GM12875 (cell line): ENCODE results near the gene PKIG.

Source experiments
- H3K4me3 ChIP-seq: one replicate; pipeline ENCODE4 v1.5.1; 2011; ENCODE audit warnings: low read depth, low read length, control low read depth
- TF ChIP-seq, protein P1 (sequence below): IDR thresholded peaks from 2 replicates; pipeline ENCODE4 v1.5.1; 2011; ENCODE audit warnings: low read depth, mild to moderate bottlenecking, control low read depth, inconsistent platforms, low read length, moderate library complexity, borderline replicate concordance; ENCODE audit not compliant: insufficient read depth

The PKIG gene

DNA sequence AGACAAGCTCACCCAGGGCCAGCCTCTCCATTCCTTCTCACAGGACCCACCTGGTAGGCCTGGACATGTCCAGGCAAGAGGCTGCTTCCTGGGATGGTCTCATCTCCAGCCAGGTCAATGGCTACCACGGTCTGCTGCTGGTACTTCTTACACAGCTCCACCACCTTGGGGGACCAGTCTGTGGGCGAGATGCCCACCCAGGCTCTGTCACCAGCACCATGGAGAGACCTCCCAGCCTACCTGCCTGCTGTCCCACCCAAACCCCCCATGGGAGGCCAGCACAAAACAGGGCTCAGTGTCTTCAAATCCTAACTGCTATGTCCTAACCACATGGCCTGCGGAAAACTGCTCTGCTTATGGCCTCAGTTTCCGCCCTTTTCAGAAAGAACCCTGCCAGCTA, 41.8 kb downstream of the PKIG start:
- TF ChIP-seq, protein P1, sequence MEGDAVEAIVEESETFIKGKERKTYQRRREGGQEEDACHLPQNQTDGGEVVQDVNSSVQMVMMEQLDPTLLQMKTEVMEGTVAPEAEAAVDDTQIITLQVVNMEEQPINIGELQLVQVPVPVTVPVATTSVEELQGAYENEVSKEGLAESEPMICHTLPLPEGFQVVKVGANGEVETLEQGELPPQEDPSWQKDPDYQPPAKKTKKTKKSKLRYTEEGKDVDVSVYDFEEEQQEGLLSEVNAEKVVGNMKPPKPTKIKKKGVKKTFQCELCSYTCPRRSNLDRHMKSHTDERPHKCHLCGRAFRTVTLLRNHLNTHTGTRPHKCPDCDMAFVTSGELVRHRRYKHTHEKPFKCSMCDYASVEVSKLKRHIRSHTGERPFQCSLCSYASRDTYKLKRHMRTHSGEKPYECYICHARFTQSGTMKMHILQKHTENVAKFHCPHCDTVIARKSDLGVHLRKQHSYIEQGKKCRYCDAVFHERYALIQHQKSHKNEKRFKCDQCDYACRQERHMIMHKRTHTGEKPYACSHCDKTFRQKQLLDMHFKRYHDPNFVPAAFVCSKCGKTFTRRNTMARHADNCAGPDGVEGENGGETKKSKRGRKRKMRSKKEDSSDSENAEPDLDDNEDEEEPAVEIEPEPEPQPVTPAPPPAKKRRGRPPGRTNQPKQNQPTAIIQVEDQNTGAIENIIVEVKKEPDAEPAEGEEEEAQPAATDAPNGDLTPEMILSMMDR = no peak
- H3K4me3 ChIP-seq = no peak overlapping the region

DNA sequence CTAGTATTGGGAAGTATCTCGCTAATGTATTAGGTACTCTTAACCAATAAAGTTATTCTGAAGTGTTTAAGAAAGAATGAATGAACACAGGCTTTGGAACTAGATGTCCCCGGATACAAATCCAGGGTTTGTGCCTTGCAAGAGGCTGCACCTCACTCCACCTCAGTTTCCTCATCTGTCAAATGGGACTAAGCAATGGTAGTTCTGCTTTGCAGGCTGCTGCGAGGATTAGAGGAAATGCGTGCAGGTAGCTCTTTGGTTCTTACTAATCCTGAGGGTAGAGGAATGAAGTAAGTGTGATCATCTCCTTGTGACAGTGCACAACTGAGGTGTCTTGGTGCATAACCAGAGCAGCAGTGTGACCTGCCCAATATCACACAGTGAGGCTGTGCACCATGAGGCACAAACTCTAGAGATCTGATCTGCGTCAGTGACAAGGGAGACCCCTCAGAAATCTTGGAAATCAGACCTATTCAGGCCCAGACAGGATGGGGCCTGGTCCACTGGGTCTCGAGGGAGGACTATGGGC, 42.4 kb downstream of the PKIG start:
- TF ChIP-seq, protein P1 = no peak
- no peak overlapping the region for H3K4me3 ChIP-seq

DNA sequence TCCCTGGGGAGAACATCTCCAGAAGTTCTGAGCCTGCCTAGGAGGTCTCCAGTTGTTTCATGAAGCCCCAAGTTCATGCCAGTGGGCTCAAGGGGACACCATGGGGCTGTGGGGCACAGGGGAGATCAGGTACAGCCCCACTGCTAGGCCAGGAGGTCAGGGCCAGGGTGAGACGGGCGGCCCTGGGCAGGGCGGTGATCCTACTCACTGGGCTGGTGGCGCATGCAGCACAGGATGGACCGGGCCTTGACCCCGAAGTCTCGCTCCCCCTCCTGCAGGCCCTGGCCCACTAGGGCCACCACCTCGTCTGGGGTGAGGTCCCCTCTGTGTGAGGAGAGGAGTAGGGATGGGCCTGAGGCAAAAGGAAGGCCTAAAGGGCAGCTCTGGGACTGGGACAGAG, 43.0 kb downstream of the PKIG start:
- H3K4me3 ChIP-seq = no peak overlapping the region

DNA sequence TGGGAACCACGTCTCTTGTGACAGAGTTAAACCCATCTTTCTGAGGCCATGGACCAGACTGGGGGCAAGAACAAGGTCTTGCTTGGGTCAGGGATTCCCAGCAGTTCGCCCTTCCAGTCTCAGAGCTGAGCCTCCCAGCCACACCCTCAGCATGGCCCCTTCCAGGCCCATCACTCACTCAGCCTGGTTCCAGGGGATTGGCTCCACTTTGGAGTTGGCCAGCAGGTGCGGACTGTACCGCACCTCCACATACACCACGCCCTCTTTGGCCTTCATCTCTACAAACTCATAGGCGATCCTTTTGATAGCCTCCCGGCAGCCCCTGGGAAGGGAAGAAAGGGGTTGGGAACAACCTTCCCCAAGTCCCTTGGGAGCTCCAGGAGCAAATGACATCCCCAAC, 43.9 kb downstream of the PKIG start:
- no peak overlapping the region for H3K4me3 ChIP-seq
- TF ChIP-seq, protein P1 = no peak

More for the DNA sequence above, 43.0 kb downstream of the PKIG start:
- TF ChIP-seq, protein P1 = no peak

DNA sequence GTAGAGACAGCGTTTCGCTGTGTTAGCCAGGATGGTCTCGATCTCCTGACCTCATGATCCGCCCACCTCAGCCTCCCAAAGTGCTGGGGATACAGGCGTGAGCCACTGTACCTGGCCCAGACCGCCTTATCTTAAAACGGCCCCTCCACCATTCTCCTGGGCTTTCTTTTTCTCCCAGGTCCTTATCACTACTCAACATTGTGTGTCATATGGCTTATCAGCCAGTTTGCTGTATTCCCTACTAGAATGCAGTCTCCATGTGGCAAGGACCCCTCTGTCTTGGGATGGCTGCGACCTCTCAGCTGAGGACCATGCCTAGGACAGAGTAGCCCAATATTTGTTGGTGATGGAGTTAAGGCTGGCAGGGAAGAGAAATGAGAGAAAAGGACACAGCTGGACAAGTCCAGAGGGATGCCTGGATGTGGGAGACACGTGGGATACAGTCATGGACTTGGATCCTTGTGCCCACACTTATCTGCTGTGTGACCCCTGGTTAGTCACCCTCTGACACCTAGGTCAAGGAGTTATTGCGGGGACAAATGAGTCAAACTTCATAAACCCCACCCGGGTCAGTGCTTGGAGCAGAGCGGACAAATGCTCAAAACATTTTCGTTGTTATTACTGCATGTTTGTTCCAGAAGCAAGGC, 45.1 kb downstream of the PKIG start:
- TF ChIP-seq, protein P1 = no peak
- H3K4me3 ChIP-seq = no peak overlapping the region

DNA sequence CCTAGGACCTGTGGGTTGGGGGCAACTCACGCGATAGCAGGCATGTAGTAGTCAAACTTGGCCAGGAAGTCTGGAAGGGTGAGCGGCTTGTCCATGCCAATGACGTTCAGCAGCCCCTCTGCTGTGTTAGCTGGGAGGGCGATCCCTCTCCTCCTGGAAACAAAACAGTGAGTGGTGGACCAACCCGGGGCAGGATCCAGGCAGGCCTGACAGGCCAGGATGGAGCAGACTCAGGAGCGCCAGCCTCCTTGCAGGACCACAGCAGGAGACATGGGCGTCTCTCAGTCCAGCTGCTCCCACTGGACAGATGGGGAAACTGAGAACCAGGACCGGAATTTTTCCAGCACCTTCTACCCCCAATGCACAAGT, 46.6 kb downstream of the PKIG start:
- TF ChIP-seq, protein P1 = no peak
- H3K4me3 ChIP-seq = no peak overlapping the region

DNA sequence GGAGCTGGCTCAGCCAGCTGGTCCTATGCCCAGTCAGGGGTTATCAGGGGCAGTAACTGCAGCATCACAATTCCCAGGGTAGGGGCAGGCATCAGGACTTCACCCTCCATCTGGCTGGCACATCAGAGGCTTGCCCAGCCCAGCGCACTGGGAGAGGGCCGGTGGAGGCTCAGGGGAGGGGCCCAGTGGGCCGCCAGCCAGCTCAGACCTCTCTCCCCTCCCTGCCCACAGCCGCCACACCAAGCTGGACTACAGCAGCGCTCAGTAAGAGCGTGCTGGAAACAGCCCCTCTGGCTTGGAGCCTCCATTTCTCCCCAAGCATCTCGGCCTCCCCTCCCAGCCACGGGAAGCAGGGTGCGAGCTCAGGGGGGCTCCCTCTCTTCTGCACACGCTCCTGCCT, 47.2 kb downstream of the PKIG start:
- TF ChIP-seq, protein P1 = no peak
- H3K4me3 ChIP-seq = no peak overlapping the region
